D341Med (cell line): ENCODE data around the gene REC8.
A peak's percentile ranks its signal among the peaks of the same experiment; 100 is the strongest.
"Not testable (repeated sequence)": the region's sequence is repeated elsewhere in the genome, so short reads cannot be mapped to it uniquely, and the experiment has no call there.

ENCODE experiments used
- DNase-seq: peaks from one replicate; pipeline ENCODE4 v3.0.0; 2012; ENCODE audit warnings: low spot score

REC8 gene

GRCh38 chr14:24204163-24205146 lies 32.6 kb downstream of the REC8 start:
- no peak for DNase-seq

GRCh38 chr14:24206260-24207103 lies 34.6 kb downstream of the REC8 start:
- DNase-seq = no peak

- no peak for DNase-seq
These were observed 35.2 kb downstream of the REC8 start for GRCh38 chr14:24207104-24207551.

GRCh38 chr14:24207625-24208024 lies 35.7 kb downstream of the REC8 start:
- DNase-seq = no peak

- no peak for DNase-seq
These were observed 39.4 kb downstream of the REC8 start for GRCh38 chr14:24211311-24211710.

GRCh38 chr14:24212924-24213865 lies 41.3 kb downstream of the REC8 start, which contains the start of gene CHMP4A:
Gene CHMP4A (minus strand): TSS chr14:24213488. CDS start chr14:24213439, 49 bp downstream.
- peak; percentile 95 for DNase-seq

GRCh38 chr14:24213866-24214662 lies 42.2 kb downstream of the REC8 start:
- no peak for DNase-seq

- peak; percentile 91 for DNase-seq
These were observed 43.8 kb downstream of the REC8 start, which contains the start of gene MDP1 for GRCh38 chr14:24215495-24216344. Gene MDP1 (minus strand): TSS chr14:24216066. CDS start chr14:24215955, 111 bp downstream.

- no peak for DNase-seq
These were observed 44.4 kb downstream of the REC8 start for GRCh38 chr14:24216345-24216699.

GRCh38 chr14:24216876-24217275 lies 45.0 kb downstream of the REC8 start:
- DNase-seq = not testable (repeated sequence)

- no peak for DNase-seq
These were observed 47.2 kb downstream of the REC8 start for GRCh38 chr14:24219080-24219479.

- DNase-seq = no peak
These were observed 47.6 kb downstream of the REC8 start for GRCh38 chr14:24219521-24219920.

GRCh38 chr14:24222987-24223386 lies 51.1 kb downstream of the REC8 start:
- not testable (repeated sequence) for DNase-seq

GRCh38 chr14:24224618-24225071 lies 52.8 kb downstream of the REC8 start:
- DNase-seq = no peak

- no peak for DNase-seq
These were observed 54.6 kb downstream of the REC8 start for GRCh38 chr14:24226473-24226872.

- DNase-seq = no peak
These were observed 57.0 kb downstream of the REC8 start for GRCh38 chr14:24228902-24229301.
